T47D (cell line): ENCODE measurements around the gene RBM6.
"Not testable (repeated sequence)": the region's sequence is repeated elsewhere in the genome, so short reads cannot be mapped to it uniquely, and the experiment has no call there.

Source experiments
- DNase-seq, 2 experiments: peaks; one replicate each; pipeline versions ENCODE4 v3.0.0 to v3.0.0-alpha.2; 2011 to 2012; ENCODE audit warnings: low read depth in 1 of 2, low spot score in 1 of 2
- JUND ChIP-seq: IDR thresholded peaks from 2 replicates; pipeline ENCODE4 v1.6.1; 2012; ENCODE audit warnings: low read depth
- in situ Hi-C: cut with HindIII; loops from 2 replicates; pipeline ENCODE4 v1.10.0; 2016; ENCODE audit warnings: low sequenced_read_pairs, low pct_unique_long_range_greater_than_20kb

Gene RBM6

DNA sequence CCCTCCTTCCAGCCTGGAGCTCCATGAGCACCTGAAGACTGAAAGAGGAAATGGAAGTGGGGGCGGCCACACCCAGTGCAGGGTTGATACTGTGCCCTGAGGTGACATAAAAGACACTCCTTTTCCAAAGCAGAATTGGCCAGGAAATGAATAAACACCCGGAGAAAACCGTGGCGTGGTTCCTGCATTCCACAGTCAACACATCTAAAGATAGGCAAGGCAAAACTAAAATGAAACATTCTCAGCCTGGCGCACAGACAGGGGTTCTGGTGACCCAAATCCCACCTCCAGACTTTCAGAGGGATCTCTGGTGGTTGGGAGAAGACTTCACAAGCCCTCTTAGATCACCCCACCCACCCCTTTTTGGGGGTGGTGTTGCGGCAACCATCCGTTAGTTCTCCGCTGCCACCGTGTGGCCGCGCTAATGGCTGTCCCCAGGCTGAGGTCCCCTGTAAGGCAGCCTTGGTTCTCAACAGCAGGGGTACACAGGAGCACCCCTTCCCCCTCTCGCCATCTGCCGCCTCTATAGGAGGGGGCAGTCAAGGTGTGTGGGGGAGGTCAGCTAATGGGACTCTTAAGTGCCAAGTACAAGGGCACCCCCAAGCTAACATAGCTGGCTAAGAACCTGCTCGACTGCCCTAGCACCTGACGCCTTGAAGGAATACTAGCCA is 33.7 kb upstream of the RBM6 start:
- TF ChIP-seq JUND = no peak
- peak; percentile 57 to 62 for DNase-seq
- in situ Hi-C loops = no loop called here

DNA sequence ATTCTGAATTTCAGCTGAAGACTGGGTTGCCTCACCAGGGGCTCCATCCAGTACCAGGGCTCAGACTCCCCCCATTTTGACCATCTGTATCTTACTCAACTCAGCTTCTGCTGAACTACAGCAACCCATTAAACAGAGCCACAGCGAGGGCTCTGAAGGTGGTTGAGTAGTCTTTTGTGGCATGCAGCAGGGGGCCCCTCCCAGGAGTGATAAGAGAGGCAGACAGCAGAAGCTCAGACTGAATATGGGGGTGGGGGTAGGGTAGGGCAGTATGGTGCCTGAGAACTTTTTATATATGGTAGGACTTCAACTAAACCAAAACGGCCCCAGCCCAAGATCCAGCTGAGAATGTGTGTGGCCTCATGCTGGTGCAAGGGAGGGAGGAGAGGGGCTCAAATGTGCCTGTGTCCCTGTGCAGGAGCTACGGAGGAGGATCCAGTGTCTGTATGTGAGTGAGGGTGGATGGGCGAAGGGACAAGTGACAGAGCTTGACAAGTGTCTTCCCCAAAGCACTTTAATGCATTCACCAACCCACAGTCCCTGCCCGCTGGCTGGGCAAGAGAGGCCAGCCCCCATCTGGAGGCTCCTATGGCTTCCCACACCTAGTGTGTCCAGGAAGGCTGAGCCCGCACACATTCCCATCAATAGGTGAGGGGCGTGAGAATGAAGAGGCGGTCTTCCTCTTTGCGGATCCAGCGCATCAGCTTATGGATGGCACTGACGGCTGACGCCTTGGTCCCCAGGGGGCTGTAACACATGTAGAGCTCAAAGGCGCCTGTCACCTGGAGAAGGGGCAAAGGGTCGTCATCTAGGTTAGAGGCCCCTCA is 31.4 kb upstream of the RBM6 start:
- in situ Hi-C loops = no loop called here
- DNase-seq = no peak
- no peak for TF ChIP-seq JUND

DNA sequence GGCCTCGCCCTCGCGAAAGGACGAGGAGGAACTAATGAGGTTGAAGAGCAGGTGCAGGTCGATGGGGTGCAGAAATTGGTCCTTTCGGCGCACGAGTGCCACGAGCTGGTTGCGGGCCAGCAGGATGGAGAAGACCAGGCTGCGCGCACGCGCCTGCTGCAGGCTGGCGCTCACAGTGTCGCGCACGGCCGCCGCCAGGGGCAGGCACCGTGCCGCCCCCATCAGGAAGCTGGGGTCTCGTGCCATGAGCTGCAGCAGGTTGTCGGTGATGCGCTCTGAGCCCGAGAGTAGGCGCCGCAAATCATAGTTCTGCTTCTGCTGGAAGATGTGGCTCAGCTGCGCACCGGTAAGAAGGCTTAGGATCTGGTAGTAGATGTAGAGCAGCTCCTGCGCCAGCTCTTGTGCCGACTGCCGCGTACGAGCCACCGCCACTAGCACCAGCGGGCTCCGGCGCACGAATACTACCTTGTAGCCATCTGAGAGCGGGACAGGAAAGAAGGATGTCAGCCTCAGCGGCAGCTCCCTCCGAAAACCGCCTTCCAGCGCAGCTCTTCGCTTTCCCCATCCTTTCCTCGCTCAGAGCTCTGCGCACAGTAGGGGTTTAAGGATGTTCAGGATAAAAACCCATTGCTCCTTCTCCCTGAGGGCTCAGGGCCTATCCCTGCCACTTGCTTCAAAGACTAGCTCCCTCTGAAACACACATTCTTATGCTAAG is 29.4 kb upstream of the RBM6 start:
- no peak for DNase-seq
- TF ChIP-seq JUND = no peak
- in situ Hi-C loops = no loop called here

DNA sequence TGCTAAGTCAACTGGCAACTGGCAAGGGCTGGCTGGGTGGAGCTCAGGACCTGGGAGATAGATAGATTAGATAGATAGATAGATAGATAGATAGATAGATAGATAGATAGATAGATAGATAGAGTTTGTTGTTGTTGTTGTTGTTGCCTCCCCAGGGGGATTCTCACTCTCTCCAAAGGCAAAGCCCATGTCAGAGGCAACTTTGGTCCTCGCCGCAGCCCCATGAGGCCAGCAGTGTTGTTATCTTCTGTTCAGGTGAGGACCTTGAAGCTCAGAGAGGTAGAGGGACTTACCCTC is 28.9 kb upstream of the RBM6 start:
- in situ Hi-C loops = no loop called here
- no peak for TF ChIP-seq JUND
- DNase-seq = no peak

DNA sequence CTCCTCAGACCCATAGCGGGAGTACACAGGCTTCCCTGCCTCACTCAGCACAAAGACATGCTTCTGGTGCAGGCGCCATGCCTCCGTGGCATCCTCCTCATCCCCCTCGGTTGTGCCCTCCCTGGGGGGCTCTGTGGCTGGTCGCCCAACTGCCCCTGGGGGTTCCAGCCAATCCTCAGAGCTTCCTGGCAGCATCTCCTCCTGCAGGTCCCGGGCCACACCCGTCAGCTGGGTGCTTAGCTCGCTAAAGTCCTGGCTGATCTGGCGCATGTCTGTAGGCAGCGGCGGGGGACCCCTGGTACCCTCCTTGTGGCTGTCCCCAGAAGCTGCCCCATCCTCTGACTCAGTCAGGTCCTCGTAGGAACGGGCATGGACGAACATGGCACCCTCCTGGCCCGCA is 28.3 kb upstream of the RBM6 start:
- no peak for TF ChIP-seq JUND
- no peak for DNase-seq
- in situ Hi-C loops = no loop called here

DNA sequence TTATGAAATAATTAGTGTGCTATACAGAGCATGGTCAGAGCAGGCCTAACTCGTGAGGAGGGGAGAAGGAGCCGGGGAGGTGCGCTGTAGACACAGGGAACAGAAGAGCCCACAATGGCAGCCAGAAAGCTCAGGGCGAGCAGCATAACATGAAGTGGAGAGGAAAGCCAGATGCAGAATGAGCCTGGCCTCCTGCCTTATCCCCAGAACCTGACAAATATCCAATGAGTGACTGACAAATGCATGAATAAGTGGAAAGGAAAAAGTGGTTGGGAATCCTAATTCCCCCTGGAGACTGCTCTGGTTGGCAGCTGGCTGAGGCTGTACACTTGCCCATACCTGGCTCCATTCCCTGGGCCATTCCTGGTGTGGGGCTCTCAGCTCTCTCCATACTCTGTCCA is 27.1 kb upstream of the RBM6 start:
- in situ Hi-C loops = no loop called here
- no peak for DNase-seq
- TF ChIP-seq JUND = no peak

DNA sequence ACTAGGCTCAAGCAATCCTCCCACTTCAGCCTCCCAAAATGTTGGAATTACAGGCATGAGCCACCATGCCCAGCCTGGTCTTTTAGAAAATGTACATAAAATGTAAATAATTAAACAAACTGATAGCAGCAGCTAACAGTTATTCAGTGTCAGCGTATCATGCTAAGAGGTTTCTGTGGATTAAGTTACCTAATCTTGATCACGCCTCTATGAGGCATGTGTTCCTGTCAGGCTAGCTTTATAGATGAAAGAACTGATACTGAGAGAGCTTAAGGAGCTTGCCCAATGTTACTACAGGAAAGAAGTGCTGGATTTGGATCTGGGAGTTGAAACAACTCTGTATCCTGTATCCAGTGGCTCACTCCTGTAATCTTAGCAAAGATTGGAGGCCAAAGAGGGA is 25.0 kb upstream of the RBM6 start:
- DNase-seq = no peak
- in situ Hi-C loops = no loop called here
- TF ChIP-seq JUND = no peak

DNA sequence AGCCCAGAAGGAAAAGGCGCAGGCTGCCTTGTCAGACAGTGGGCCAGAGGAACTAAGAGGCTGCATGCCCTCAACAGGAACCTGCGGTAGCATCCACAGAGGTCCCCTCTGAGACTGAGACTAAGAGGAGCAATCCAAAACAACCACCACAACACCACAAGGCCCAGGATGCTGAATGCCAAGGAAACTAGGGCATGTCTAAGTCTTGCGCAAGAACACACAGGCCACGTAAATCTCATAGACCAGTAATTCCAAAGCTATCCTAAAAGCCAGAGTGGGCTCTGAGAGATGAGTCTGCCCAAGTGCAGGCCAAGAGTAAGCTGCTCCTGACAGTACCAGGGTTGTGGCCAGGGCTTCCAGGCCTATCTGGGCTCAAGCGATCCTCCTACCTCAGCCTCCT is 23.3 kb upstream of the RBM6 start:
- in situ Hi-C loops = no loop called here
- no peak for DNase-seq
- no peak for TF ChIP-seq JUND

DNA sequence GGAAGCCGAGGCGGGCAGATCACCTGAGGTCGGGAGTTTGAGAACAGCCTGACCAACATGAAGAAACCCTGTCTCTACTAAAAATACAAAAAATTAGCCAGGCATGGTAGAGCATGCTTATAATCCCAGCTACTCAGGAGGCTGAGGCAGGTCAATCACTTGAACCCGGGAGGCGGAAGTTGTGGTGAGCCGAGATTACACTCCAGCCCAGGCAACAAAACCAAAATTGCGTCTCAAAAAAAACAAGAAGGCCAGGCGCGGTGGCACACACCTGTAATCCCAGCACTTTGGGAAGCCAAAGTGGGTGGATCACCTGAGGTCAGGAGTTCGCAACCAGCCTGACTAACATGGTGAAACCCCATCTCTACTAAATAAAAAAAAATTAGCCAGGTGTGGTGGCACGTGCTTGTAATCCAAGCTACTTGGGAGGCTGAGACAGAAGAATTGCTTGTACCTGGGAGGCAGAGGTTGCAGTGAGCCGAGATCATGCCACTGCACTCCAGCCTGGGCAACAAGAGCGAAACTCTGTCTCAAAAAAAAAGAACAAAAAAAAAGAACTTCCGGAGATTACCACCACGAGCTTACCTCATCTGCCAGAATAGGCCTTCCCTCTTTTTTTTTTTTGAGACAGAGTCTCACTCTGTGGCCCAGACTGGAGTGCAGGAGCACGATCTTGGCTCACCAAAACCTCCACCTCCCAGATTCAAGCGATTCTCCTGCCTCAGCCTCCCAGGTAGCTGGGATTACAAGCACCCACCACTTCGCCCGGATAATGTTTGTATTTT is 22.0 kb upstream of the RBM6 start:
- in situ Hi-C loops, DNase-seq: not testable (repeated sequence)

DNA sequence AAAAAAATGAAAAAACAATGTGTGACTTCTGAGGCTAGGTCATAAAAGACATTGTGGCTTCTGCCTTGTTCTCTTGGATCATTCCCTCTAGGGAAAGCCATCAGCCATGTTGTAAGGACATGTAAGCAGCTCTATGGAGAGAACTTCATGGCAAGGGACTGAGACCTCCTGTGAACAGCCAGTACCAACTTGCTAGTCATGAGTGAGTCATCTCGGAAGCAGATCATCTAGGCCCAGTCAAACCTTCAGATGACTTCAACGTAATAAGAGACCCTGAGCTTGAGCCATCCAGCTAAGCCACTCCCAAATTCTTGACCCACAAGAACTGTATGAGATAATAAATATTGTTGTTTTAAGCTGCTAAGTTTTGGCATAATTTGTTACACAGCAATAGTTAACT is 15.3 kb upstream of the RBM6 start:
- DNase-seq = no peak
- in situ Hi-C loops = no loop called here
- no peak for TF ChIP-seq JUND

DNA sequence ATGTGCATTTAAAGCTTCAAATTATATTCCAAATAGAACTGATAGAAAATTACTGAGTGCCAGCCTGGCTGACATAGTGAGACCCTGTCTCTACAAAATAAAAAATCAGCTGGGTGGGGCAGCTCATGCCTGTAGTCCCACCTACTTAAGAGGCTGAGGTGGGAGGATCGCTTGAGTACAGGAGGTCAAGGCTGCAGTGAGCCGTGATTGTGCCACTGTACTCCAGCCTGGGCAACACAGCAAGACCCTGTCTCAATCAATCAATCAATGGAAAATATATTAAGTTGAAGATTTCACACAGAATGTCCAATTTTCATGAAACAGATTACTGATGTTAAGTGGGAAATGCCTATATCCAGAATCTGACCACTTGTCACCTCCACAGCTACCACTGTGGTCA is 14.5 kb upstream of the RBM6 start:
- TF ChIP-seq JUND = no peak
- no peak for DNase-seq
- in situ Hi-C loops = no loop called here

DNA sequence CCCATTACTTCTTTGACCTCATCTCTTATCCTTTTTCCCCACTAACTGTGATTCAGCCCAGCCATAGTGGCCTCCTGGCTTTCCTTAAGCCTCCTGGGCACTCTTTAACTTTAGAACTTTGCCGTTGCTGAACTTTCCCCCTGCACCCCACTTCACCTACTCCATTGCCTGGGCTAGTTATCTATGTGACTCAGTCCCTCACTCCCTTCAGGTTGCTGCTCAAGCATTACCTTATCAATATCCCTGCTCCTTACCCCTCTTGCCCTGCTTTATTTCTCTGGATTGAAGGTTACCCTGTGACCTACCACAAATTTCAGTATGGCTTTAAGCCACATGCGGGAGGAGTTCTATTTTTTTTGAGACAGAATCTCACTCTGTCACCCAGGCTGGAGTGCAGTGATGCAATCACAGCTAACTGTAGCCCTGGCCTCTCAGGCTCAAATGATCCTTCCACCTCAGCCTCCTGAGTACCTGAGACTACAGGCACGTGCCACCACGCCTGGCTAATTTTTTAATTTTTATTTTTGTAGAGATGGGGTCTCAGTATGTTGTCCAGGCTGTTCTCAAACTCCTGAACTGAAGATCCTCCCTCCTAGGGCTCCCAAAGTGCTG is 13.7 kb upstream of the RBM6 start:
- TF ChIP-seq JUND = no peak
- in situ Hi-C loops = no loop called here
- no peak for DNase-seq

DNA sequence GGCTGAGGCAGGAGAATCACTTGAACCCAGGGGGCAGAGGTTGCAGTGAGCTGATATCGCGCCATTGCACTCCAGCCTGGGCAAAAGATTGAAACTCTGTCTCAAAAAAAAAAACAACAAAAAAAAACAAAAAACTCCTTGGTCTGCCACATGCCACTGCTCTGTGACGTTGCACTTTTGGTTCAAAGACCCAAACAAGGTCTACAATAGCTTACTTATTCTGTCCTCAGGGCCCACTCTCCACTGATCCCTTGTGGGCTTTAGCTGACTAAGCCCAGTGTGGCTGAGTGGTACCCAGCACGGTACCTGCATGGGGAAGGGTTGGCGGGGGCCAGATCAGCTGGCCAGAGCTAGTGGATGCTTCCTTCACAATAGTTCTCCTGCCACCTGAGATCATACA is 12.2 kb upstream of the RBM6 start:
- no peak for DNase-seq
- no peak for TF ChIP-seq JUND
- in situ Hi-C loops = no loop called here
